ENCODE data around the gene BFSP1.

The BFSP1 gene

GRCh38 chr20:17457588-17458190 is 73.5 kb downstream of the BFSP1 start:
- DNase-seq: no peak

GRCh38 chr20:17457079-17457478 is 74.1 kb downstream of the BFSP1 start:
- peak; percentile 32 for DNase-seq

DNA sequence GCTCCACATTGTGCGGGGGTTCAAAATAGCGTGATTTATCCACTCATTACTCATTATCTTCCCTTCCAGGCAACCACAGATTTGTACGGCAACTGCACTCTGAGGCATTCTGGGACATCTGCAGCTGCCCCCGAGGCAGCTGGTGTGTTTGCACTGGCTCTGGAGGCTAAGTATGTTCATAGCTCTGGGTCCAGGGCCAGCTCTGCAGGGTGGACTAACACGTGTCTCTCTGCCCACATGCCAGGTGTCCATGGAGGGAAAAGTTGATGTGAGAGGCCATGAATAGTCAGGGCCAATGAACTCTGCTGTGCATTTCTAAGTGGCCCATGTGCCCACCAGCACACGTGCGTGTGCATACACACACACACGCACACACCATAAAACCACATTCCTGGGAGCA is 74.9 kb downstream of the BFSP1 start:
- no peak for DNase-seq

DNA sequence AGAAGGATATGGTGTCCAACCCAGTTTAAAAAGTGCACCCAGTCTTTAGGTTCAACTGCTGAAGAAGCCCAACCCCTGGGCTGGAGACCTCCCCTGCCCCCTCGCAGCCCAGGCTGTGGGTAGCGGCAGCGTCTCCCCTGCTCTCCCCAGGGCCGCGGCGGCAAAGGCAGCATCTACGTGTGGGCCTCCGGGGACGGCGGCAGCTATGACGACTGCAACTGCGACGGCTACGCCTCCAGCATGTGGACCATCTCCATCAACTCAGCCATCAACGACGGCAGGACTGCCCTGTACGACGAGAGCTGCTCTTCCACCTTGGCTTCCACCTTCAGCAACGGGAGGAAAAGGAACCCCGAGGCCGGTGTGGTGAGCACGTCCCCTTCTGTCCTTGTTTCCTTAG is 77.6 kb downstream of the BFSP1 start:
- DNase-seq: no peak

GRCh38 chr20:17452441-17452840 is 78.7 kb downstream of the BFSP1 start:
- no peak for DNase-seq

DNA sequence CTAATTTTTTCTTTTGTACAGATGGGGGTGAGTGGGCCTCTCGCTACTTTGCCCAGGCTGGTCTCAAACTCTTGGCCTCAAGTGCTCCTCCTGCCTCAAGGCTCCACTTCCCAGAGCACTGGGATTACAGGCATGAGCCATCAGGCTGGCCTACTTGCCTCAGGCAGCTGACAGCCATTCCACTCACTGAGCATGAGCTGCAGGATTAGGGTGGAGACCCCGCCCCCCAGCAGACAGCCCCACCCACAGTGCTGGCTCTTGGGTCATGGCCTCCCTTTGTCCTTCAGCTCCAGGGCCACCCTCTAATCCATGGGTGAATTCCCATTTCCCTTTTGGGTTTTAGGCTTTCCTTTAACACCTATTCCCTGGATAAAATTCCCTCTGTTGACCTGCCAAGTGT is 82.1 kb downstream of the BFSP1 start:
- no peak for DNase-seq

GRCh38 chr20:17448071-17448470 is 83.1 kb downstream of the BFSP1 start:
- DNase-seq: no peak

DNA sequence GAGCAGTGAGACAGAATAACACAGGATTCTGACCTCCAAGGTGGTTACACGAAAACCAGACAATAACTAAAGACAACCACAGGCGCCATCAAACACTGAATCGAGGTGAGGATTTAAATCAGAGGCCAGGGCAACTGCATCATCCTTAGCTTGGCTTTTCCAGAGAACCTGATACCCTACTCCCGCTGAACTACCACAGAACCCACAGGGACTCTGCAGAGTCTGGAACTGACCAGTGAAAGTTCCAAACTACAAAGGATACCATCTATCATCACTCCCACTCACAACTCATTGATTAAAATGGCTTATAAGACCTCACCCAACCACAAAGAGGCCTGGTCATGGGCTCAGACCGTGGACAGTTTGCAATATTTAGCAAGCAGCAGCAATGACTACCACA is 85.0 kb downstream of the BFSP1 start:
- DNase-seq: no peak

DNA sequence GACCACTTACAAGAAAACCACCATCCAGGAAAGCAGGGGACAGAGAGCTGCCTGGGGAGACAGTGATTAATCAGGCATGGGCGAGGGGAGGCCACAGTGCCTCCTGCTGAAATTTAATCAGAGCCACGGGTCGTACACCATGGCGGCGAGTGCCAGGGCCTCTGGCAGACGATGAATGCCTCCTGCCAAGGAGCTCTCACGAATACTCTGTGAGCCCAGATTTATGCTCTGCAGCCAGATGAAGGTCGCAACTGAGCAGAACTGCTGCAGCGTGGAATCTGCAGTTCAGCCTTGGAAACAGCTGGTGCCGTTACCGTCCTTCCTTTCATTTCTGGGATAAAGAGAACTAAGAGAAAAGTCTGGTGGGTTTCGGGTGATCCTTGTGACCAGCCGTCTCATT is 85.6 kb downstream of the BFSP1 start:
- no peak for DNase-seq

GRCh38 chr20:17444091-17444490 is 87.1 kb downstream of the BFSP1 start:
- DNase-seq: no peak
